Stimulated activated CD8-positive, alpha-beta memory T cell treated with anti-CD3 and anti-CD28 coated beads, Interleukin-12 subunit alpha, Interleukin-12 subunit beta, amount 100 ng/mL, for 1 hour (primary cell): ENCODE data around the gene ADTRP.
"Not testable (repeated sequence)": the region's sequence is repeated elsewhere in the genome, so short reads cannot be mapped to it uniquely, and the experiment has no call there.

Source experiments
- DNase-seq: peaks from one replicate; pipeline ENCODE4 v3.0.0-alpha.2; 2020; ENCODE audit warnings: low read depth

ADTRP gene

GRCh38 chr6:11689847-11690246, 88.8 kb downstream of the ADTRP start:
- DNase-seq: no peak

GRCh38 chr6:11689400-11689799, 89.2 kb downstream of the ADTRP start:
- DNase-seq: not testable (repeated sequence)

GRCh38 chr6:11688425-11688709, 90.2 kb downstream of the ADTRP start:
- DNase-seq: no peak

GRCh38 chr6:11685481-11686093, 93.0 kb downstream of the ADTRP start:
- no peak for DNase-seq

GRCh38 chr6:11684901-11685480, 93.6 kb downstream of the ADTRP start:
- DNase-seq: no peak

- no peak for DNase-seq
These were observed 94.7 kb downstream of the ADTRP start for GRCh38 chr6:11683871-11684270.

- DNase-seq: no peak
These were observed 96.0 kb downstream of the ADTRP start for GRCh38 chr6:11682561-11682975.

- DNase-seq: no peak
These were observed 96.8 kb downstream of the ADTRP start for GRCh38 chr6:11681770-11682169.

- no peak for DNase-seq
These were observed 97.2 kb downstream of the ADTRP start for GRCh38 chr6:11681357-11681756.

GRCh38 chr6:11680479-11680878, 98.1 kb downstream of the ADTRP start:
- not testable (repeated sequence) for DNase-seq

GRCh38 chr6:11679099-11679498, 99.5 kb downstream of the ADTRP start:
- DNase-seq: no peak

GRCh38 chr6:11675601-11676000, 103.0 kb downstream of the ADTRP start:
- no peak for DNase-seq

GRCh38 chr6:11672669-11673068, 105.9 kb downstream of the ADTRP start:
- no peak for DNase-seq

GRCh38 chr6:11672256-11672655, 106.3 kb downstream of the ADTRP start:
- DNase-seq: no peak

- no peak for DNase-seq
These were observed 108.9 kb downstream of the ADTRP start for GRCh38 chr6:11669696-11670095.

- DNase-seq: no peak
These were observed 110.1 kb downstream of the ADTRP start for GRCh38 chr6:11668455-11668854.

- no peak for DNase-seq
These were observed 110.7 kb downstream of the ADTRP start for GRCh38 chr6:11667876-11668275.

GRCh38 chr6:11665604-11666326, 112.8 kb downstream of the ADTRP start:
- DNase-seq: no peak
